SK-MEL-5 (cell line): ENCODE data around the gene TINCR. TPM values are rescaled to one million over a fixed set of nuclear protein-coding genes. Genes with fewer than 3 reads are reported as not detected.

ENCODE experiments used
- DNase-seq: peaks from one replicate; pipeline ENCODE4 v3.0.0-alpha.2; 2016; ENCODE audit warnings: low read depth, low spot score
- in situ Hi-C: cut with HindIII; loops from 2 replicates; pipeline ENCODE4 v1.10.0; 2016; ENCODE audit warnings: low sequenced_read_pairs, high pct_unique_total_duplicates, low pct_unique_long_range_greater_than_20kb
- total RNA-seq: library from RNA; depleted of rRNA; stranded (reverse); fragments of >200 nt; shearing (Covaris generic); gene quantifications from 2 replicates; pipeline ENCODE4 v1.2.3, GENCODE V29; 2014

The TINCR gene
- total RNA-seq, 1 experiment from 2014 or later = 4.9 TPM

DNA sequence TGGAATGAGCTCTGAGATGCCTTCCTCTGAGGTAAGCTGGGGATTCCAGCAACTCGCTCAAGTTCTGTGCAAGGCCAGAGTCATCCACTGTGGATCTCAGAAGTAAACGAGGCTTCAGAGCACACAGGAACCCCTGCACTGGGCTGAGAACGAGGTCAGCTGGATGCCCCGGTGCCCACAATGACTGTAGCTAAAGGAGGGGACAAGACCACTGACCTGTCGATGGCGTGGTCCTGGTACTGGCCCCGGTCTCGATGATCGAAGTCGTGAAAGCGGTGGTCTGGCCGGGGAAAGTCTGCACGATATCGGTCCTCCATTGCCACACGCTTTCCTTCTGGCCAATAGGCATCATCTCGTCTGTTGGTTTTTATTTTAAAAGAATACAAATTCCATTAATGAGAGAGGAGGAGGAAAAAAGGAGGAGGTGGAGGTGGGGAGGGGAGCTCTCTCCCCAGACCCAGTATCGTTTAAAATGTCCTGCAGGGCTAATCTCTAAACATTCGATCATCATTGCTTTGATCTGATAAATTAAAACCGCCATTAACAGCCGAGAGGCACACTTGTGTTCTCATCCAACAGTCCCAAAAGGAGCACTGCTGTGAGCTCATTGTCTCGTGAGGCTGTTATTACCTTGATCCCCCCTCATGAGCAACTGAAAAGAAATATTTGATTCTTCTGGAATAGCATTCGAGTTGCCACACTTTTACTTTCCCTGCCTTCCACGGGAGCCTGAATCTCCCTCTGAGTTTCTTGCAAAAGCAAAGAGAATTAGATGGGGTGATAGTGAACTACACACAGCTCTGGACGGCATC lies 25.0 kb upstream of the TINCR start:
- in situ Hi-C loops = no loop called here

DNA sequence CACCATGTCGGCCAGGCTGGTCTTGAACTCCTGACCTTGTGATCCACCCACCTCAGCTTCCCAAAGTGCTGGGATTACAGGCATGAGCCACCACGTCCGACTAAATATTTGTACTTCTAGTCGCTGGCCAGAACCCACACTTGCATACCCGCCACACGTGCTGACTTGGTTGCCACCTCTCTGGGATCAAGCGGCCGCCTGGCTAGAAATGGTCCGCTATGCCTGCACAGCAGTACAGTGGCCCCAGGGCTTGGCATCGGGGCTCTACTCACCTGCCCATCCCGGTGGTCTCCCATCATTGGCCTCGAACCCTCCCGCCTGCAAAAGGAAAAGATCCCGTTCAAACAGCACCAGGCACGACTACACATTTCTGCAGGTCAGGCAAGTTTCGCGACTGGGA lies 23.7 kb upstream of the TINCR start:
- no peak for DNase-seq
- in situ Hi-C loops = no loop called here

More for the DNA sequence above, 25.0 kb upstream of the TINCR start:
- DNase-seq = no peak

DNA sequence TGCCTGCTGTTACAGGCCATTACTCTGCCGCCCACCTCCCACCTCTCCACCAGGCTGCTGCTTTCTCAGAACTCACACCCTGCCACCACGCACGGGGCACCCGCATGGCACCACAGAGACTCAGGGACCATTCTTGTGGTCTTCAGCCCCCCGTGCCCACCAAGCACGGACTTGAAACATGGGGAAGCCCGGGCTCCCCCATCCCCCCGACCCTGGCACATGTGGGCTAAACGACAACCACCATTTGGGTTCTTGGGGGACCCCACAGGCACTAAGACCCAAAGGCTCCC lies 23.1 kb upstream of the TINCR start:
- in situ Hi-C loops = no loop called here
- DNase-seq = no peak

DNA sequence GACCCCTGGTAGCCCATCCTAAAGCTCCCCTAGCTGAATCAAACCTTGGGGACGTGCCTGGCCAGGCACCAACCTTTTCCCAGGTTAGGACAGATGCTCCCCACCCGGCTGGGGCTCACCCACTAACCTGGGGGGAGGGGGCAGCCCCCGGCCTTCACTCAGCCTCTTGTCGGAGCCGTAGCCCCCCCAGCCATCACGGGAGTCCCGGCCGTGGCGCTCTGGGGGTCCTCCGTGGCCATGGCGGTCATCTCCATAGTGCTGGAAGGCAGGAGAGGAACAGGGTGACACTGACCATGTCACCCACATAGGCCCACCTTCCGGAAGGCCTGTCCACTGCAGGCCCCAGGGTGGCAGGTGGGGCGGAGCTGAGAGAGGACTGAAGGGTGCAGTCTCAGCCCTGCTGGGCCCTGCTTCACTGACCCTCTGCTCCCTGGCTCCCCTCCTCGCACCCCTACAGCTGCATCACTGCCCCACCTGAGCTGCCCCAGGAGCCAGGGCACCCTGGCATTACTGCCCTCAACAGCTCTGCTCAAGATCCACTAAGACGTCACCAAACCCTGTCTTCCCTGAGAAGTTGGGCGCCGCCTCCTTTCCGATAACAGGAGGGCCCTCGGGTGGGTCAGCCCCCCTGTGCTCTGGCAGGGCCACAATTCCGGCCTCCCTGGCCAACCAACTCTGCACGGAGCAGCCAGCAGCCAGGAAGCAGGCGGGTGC lies 22.6 kb upstream of the TINCR start:
- in situ Hi-C loops = no loop called here
- DNase-seq = no peak

DNA sequence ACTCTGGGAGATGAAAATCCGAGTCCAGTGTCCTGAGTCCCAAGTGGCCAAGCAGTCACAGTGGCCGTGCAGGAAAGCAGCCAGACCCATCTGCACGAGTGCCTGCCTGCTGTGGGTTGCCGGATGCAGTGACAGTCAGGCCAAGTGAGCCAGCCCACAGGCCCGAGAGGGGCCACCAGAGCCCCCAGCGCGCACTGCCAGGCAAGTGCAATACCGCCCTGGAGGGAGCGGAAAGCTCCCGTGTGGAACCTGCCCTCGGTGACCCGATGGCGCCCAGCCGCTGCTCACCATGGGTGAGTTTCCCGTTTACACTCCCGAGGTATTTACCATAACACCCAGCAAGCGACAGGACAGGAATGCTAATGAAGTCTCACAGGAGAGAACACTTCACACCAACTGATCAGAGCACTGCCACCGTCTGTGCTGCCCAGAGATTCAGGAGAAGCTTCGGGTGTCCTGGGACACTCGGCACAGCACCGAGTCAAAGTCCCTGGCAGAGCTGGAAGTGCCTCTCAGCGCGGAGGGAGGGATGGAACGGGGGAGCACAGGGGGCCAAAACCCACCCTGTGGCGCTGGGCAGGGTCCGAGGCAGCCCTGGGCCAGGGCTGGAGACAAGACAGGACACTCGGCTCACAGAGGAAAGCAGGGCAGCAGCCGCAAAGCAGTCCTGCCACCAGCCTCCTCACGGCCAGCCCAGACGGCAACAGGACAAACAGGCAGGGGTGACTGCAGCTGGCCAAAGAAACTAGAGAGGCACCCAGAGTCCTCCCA lies 21.3 kb upstream of the TINCR start:
- DNase-seq = no peak

DNA sequence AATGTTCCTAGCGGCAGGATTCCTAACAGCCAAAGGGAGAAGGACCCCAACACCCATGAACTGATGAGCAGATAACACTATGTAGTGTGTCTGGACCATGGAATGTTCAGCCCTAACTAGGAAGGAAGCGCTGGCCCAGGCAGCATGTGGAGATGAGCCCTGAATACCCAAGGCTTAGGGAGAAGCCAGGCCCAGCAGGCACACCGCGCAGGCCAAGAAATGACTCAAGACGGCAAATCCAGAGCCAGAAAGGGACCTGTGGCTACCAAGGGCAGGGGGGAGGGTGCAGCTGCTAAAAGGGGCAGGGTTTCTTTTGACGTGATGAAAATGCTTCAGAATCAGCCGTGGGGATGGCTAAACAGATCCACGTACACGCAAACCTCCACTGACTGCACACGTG lies 20.7 kb upstream of the TINCR start:
- no peak for DNase-seq
- in situ Hi-C loops = no loop called here

More for the DNA sequence above, 21.3 kb upstream of the TINCR start:
- in situ Hi-C loops = no loop called here

DNA sequence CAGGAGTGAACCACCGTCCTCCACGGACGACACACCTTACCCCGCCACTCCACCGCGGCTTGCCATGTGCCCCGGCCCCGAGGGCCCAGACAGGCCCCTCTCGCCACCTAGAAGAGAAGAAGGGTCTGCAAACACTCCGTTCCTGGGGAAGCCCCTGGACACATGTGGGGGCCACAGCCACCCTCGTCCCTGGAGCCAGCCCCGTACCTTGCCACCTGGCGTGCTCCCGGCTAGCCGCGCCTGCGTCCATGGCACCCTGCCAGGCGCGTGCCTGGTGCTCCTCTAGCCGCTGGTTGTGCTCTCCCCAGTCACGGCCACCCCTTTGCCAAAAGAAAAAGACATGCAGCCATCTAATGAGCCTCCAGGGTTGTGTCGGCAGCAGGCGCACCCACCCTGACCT lies 19.9 kb upstream of the TINCR start:
- in situ Hi-C loops = no loop called here
- DNase-seq = no peak

DNA sequence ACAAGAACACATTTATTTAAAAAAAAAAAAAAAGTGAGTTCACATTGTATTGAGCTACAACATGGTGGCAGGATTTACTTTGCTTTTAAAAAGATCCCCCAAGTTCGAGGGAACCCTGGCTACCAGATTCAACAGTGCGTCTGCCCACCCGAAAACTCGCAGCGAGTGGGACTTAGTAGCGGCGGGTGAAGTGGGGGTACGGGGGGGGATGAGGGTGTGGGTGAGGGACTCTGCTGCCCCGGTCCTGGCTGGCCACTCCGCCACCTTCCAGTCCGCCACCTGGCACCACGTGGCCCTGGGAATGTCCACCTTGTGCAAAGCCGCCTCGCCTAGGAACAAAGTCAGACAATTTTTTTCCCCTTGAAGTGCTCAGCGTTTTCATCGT lies 19.3 kb upstream of the TINCR start:
- no peak for DNase-seq
- in situ Hi-C loops = no loop called here

DNA sequence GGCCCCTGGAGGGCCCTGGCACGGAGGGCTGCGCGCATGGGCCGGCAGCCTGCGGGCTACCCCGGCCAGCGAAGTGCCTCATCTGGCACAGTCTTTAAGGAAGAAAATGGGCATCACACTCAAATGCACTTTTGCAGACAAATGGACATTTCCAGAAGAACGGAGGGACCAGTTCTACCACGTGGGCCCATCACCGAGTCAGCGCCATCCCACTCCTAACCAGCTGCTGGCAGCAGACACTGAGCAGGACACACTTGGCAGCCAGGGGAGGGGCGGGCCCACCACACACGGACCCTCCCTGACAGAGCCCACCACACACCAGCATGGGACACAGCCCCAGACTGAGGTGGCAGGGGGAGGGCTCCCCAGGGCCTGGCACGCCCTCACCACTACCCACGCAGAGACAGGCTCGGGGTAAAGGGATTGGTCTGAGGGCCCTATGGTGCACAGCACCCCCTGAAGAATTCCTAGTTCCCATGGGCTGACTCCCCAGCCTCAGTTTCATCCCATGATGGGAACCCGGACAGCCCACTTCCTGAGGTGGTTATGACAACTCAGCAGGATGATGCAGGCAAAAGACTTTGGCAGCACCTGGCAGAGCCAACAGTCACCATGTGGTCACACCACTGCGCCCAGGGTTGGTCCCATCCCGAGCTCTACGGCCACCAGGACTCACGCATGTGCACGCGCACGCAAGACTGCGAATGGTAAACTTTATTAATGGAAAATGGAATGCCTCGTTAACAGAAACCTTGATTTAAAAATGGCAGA lies 18.7 kb upstream of the TINCR start:
- DNase-seq = no peak
- in situ Hi-C loops = no loop called here

DNA sequence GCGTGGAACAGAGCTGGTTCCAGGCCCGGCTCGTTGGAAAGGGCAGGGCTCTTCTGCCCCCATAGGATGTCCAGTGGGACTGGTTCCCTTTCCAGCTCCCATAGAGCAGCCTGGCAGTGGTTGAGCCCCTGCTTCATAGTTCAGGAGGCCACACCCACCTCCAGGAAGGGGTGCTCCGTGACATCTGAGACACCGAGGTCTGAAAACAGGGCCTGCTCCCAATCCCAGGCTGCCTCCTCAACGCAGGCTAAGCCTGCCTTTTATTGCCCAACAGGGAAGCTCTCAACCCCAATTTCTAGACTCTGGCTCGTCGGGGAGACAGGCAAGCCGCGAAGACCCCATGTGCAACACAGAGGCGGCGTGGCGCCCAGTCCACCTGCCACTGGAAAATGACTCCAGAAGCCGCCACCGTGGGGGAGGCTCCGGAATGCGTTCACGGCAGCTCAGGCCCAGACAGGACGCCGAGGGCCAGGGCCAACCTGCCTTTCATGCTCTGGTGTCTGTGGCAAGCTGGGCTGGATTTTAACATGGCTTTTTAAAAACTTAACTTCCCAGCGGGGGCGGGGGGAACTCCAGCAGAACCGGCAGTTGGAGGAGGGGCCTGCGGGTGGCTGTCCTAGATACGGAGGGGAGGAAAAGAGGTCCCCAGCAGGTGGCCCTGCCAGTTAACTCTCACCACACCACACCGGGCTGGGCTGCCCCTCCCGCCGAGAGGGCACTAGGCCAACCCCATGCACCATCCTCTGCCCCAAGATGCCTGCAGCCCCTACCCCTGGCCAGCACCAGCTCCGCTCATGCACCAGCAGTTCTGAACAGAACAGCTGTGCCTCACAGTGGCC lies 17.9 kb upstream of the TINCR start:
- no peak for DNase-seq
- in situ Hi-C loops = no loop called here

DNA sequence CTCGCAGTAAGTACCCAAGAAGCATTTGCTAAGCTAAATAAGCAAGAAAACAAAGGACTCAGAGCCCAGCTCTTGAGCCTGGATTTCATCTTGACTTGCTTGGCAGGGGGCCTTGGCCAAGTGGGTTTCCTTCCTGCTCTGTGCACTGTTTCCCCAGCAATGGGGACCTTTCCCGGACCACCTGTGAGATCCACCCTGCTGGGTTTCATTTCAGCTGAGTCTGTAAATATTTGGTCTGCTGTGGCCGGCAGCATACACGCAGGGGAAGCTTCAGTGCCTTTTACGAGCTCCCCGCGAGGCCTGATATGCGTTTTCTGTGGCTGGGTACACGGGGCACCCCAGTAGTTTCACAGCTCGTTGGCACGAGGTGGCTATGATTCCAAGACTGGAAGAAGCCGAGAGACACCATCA lies 12.4 kb upstream of the TINCR start:
- in situ Hi-C loops = no loop called here
- no peak for DNase-seq

DNA sequence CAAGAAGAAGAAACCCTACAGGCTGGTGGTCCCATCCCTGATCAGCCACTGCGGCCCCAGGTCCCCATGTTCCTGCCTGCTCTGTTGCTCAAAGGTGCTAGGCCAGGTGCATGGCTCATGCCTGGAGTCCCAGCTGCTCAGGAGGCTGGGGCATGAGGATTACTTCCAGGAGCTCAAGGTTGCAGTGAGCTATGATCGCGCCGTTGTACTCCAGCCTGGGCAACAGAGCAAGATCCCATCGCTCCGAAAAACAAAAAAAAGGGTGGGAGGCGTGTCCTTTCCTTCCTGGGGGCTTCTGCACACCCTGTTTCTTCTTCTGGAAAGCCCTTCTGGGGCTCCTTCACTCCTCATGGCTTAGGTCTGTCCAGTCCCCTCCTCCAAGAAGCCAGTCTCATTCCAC lies 11.9 kb upstream of the TINCR start:
- in situ Hi-C loops = no loop called here

DNA sequence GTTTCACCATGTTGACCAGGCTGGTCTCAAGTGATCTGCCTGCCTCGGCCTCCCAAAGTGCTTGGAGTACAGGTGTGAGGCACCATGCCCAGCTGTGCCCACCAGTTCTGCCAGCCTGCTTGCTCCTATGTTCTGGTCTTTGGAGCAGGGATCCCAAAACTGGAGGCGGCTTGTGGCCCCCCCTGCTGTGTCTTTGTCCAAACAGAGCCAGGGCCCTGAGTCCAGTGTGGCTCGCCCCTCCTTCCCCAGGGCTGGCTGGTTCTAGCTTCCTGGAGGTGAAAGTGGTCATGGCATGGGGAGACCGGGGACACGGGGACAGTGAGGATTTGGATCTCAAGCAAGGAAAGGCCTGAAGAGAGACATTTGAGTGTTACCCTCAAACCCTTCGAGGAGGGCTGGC lies 11.5 kb upstream of the TINCR start:
- DNase-seq = no peak
- in situ Hi-C loops = no loop called here

More for the DNA sequence above, 11.9 kb upstream of the TINCR start:
- no peak for DNase-seq

DNA sequence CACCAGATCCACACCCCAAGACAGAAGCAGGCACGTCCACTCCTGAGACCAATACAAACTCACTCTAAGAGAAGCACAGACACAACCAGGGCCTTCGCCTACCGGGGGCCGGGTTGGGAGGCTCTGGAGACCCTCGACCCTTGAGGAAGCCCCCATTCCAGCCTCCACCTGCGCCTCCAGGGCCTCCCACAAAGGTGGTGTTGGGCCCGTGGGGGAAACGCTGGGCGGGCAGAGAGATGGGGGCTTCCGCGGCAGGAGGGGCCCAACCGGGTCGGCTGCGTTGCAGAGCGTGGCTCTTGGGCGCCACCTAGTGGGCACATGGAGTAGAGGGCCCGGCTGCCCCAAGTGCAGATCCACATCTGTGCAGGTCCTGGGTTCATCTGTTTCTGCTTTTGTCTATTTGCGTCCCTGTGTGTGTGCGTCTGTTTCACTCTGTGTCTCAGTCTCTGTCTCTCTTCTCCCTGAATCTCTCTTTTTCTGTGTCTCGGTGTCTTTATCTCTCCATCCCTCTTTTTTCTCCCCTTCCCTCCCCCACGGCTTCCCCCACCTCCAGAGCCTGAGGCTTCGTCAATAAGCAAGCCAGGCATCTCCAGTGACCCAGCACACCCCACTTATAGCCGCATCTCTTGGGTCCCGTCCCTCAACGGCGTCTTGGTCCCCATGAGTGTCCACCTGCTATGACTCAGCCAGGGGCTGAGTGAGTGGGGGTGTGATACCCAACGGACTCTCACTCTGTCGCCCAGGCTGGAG lies 10.5 kb upstream of the TINCR start:
- DNase-seq = peak; percentile 46
- in situ Hi-C loops = no loop called here

DNA sequence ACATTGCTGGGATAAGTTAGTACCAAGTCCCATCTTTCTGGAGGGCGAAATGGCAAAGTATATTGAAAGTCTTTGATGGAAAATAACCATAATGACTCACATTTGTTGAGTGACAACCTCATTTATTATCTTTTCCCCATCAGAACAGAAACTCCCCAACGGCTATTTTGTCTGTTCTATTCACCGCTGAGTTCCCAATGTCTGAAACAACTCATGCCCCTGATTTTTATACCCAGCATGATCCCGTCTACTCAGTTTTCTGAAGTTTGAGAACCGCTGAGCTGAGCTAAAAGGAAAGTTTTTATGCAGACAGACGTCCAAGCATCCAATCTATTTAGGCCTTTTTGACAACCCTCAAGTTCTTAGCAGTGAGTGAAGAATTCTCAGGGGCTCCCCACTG lies 7.8 kb upstream of the TINCR start:
- DNase-seq = no peak
- in situ Hi-C loops = no loop called here

DNA sequence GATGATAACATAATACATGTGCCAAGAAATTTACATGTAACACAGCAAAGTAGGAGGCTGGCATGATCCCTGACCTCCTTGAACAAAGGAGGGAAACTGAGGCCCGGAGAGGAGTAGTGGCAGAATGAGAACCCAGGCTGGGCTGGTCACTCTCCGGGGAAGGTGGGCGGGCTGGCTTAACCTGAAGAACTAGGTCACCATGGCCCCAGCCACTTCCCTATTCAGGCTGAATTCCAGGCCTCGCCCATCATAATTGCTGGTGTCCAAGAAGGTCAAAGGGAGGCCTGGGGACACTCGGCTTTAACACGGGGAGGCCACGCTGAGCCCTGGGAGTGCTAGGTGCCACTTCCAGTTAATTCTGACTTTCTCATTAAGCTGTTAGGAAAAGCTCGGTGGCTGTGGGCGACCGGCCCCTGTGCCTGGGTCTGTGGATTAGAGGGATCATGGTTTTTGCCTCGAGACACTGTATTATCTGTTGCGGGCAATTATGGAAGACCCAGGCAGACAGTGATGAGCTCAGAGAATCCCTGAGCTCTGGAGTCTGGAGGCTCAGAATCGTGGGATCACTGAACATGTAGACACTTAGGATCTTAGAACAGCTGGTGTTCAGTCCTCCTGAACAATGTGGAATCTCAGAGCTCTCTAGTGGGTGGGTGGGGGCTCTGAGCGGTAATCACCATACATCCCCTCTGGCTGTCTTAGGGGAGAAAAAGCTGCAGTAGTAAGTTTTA lies 5.0 kb upstream of the TINCR start:
- in situ Hi-C loops = no loop called here
- DNase-seq = no peak
